HG03064 (cell line): ENCODE data around the gene DTNA.

Experiments
- ATAC-seq: cut with Tn5 transposase; IDR thresholded peaks from one replicate; pipeline ENCODE4 v1.9.1; 2021; ENCODE audit warnings: low read depth; ENCODE audit not compliant: unreplicated experiment

Gene DTNA

GRCh38 chr18:34844732-34845459 lies 134.8 kb downstream of the DTNA start:
- ATAC-seq, result no peak

GRCh38 chr18:34847408-34847807 lies 137.3 kb downstream of the DTNA start:
- no peak for ATAC-seq

GRCh38 chr18:34848156-34848555 lies 138.1 kb downstream of the DTNA start:
- no peak for ATAC-seq

- ATAC-seq, result no peak
Observed at GRCh38 chr18:34848695-34849094, 138.6 kb downstream of the DTNA start.

GRCh38 chr18:34857320-34857719 lies 147.2 kb downstream of the DTNA start:
- ATAC-seq, result no peak

- ATAC-seq, result no peak
Observed at GRCh38 chr18:34858188-34858587, 148.1 kb downstream of the DTNA start.

GRCh38 chr18:34859496-34859895 lies 149.4 kb downstream of the DTNA start:
- ATAC-seq, result no peak

- no peak for ATAC-seq
Observed at GRCh38 chr18:34862561-34862960, 152.5 kb downstream of the DTNA start.

GRCh38 chr18:34863702-34864101 lies 153.6 kb downstream of the DTNA start:
- no peak for ATAC-seq

- ATAC-seq, result no peak
Observed at GRCh38 chr18:34864836-34865497, 154.9 kb downstream of the DTNA start.

- no peak for ATAC-seq
Observed at GRCh38 chr18:34866310-34866709, 156.2 kb downstream of the DTNA start.

GRCh38 chr18:34866739-34867138 lies 156.6 kb downstream of the DTNA start:
- no peak for ATAC-seq

GRCh38 chr18:34867520-34867919 lies 157.4 kb downstream of the DTNA start:
- no peak for ATAC-seq

- no peak for ATAC-seq
Observed at GRCh38 chr18:34870555-34871310, 160.6 kb downstream of the DTNA start.

- ATAC-seq, result no peak
Observed at GRCh38 chr18:34871435-34871834, 161.3 kb downstream of the DTNA start.

- ATAC-seq, result no peak
Observed at GRCh38 chr18:34872066-34872465, 162.0 kb downstream of the DTNA start.

- no peak for ATAC-seq
Observed at GRCh38 chr18:34873986-34874580, 164.0 kb downstream of the DTNA start.

GRCh38 chr18:34875150-34875549 lies 165.1 kb downstream of the DTNA start:
- no peak for ATAC-seq

GRCh38 chr18:34880403-34880802 lies 170.3 kb downstream of the DTNA start:
- ATAC-seq, result no peak

GRCh38 chr18:34880882-34881834 lies 171.1 kb downstream of the DTNA start:
- ATAC-seq, result no peak
